Adipocyte (in vitro differentiated cells): ENCODE measurements around the gene HVCN1.
"Not testable (repeated sequence)": the region's sequence is repeated elsewhere in the genome, so short reads cannot be mapped to it uniquely, and the experiment has no call there.

Experiments
- DNase-seq: peaks from one replicate; pipeline ENCODE4 v3.0.0-alpha.2; 2015; ENCODE audit warnings: low read depth
- H3K27me3 ChIP-seq: replicated peaks from 2 replicates; pipeline ENCODE4 v1.7.0; 2013; ENCODE audit warnings: mild to moderate bottlenecking, low read length, moderate library complexity; ENCODE audit not compliant: control insufficient read depth, insufficient read depth
- H3K36me3 ChIP-seq: 2 replicates; pipeline ENCODE4 v1.7.0; 2013; ENCODE audit warnings: low read length, mild to moderate bottlenecking, moderate library complexity; ENCODE audit not compliant: control insufficient read depth, insufficient read depth, severe bottlenecking
- H3K4me1 ChIP-seq: 2 replicates; pipeline ENCODE4 v1.7.0; 2013; ENCODE audit warnings: mild to moderate bottlenecking, low read length, moderate library complexity; ENCODE audit not compliant: control insufficient read depth, insufficient read depth
- H3K4me3 ChIP-seq: 2 replicates; pipeline ENCODE4 v1.7.0; 2013; ENCODE audit warnings: mild to moderate bottlenecking, low read length, moderate library complexity
- H3K9ac ChIP-seq: 2 replicates; pipeline ENCODE4 v1.7.0; 2013; ENCODE audit warnings: mild to moderate bottlenecking, low read length, moderate library complexity
- H3K9me3 ChIP-seq: 2 replicates; pipeline ENCODE4 v1.7.0; 2013; ENCODE audit warnings: mild to moderate bottlenecking, low read length, moderate library complexity; ENCODE audit not compliant: control insufficient read depth

HVCN1 gene

DNA sequence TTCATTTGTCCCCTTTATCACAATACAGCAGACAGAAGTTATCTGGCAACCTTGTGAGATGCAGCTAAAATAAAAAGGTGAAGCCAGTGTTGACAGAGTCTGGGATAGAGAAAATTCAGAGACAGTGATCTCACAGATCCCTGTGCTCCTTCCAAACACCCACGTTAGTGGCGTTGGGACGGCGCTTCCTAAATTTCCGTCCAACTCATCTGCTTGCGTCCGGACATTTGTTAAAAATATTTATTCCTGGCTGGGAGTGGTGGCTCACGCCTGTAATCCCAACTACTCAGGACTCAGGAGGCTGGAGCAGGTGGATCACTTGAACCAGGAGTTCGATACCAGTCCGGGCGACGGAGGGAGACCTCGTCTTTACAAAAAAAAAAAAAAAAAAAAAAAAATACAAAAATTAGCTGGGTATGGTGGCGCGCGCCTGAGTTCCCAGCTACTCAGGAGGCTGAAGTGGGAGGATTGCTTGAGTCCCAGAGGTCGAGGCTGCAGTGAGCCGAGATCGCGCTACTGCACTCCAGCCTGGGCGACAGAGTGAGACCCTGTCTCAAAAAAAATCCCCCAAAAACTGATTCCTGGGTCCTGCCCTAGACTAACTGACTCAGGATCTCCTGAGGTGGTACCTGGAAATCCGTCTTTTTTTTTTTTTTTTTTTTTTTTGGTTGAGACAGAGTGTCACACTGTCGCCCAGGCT, 75.7 kb downstream of the HVCN1 start:
- Histone ChIP-seq H3K4me3 (peak overlapping the region; percentile 89), H3K9me3 (no peaks in the 10 kb centered on the region), H3K27me3 (no peaks in the 10 kb centered on the region), H3K9ac (peak overlapping the region; percentile 91), H3K36me3 (peaks cover 5% of the 10 kb centered on the region), H3K4me1 (peaks cover 7% of the 10 kb centered on the region)
- no peak for DNase-seq

DNA sequence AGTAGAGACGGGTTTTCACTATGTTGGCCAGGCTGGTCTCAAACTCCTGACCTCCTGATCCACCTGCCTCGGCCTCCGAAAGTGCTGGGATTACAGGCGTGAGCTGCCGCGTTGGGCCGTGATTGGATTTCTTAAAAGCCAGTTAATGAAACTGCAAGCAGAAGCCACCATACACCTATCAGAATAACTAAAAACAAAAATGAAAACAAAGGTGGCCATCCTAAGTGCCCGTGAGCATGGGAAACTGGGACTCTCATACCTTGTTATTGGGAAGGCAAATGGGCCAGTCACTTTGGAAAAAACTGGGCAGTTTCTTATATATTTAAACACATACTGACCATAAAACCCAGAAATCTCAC, 82.7 kb downstream of the HVCN1 start:
- Histone ChIP-seq H3K9ac (no peak overlapping the region), H3K9me3 (no peaks in the 10 kb centered on the region), H3K27me3 (no peaks in the 10 kb centered on the region), H3K4me1 (no peaks in the 10 kb centered on the region), H3K4me3 (no peak overlapping the region), H3K36me3 (no peaks in the 10 kb centered on the region)
- DNase-seq, result no peak

- not testable (repeated sequence) for H3K36me3 ChIP-seq, H3K4me1 ChIP-seq, H3K9ac ChIP-seq, H3K27me3 ChIP-seq, H3K4me3 ChIP-seq, H3K9me3 ChIP-seq
- peak; percentile 81 for DNase-seq
These were observed 86.7 kb downstream of the HVCN1 start for GRCh38 chr12:110602085-110602814.

DNA sequence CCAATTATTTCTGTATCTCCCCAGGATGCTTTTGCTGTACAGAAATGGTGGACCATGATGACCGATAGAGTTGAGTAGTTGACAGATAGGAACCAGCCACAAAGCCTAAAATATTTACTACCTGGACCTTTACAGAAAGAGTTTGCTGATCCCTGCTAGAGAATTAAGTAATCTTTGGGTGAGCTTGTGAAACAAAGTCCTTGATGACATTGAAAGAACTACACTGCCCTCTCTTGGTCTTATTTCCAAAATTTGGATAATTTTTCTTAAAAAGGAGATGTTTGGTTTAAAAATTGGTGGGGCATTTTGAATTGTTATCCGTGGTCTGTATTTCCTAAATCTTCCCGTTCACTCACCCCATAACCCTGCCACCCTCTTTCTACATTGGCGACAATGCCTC, 88.7 kb downstream of the HVCN1 start:
- H3K27me3 ChIP-seq, result no peaks in the 10 kb centered on the region
- DNase-seq, result peak; percentile 91
- H3K4me3 ChIP-seq, result no peak overlapping the region
- no peak overlapping the region for H3K9ac ChIP-seq
- no peaks in the 10 kb centered on the region for H3K4me1 ChIP-seq
- H3K36me3 ChIP-seq, result no peaks in the 10 kb centered on the region
- H3K9me3 ChIP-seq, result no peaks in the 10 kb centered on the region

DNA sequence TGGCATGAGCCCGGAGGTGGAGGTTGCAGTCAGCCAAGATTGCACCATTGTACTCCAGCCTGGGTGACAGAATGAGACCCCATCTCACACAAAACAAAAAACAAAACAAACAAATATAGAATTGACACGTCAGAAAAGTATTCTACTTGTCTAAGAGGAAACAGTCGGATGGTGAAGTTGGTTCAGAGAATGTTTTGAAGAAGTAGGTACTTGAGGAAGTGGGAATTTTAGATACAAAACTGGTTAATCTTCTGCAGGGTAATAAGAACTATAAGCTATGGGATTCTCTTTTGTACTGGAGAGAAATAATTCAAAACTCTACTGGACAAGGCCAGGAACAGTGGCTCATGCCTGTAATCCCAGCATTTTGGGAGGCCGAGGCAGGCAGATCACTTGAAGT, 89.6 kb downstream of the HVCN1 start:
- no peaks in the 10 kb centered on the region for H3K36me3 ChIP-seq
- H3K27me3 ChIP-seq, result no peaks in the 10 kb centered on the region
- H3K9me3 ChIP-seq, result no peaks in the 10 kb centered on the region
- DNase-seq, result no peak
- H3K4me3 ChIP-seq, result no peak overlapping the region
- H3K9ac ChIP-seq, result no peak overlapping the region
- H3K4me1 ChIP-seq, result no peaks in the 10 kb centered on the region
